ENCODE measurements around the gene CRTC3. TPM values are rescaled to one million over a fixed set of nuclear protein-coding genes. Genes with fewer than 3 reads are reported as not detected.

The CRTC3 gene
- total RNA-seq, 1 experiment from 2014 or later, result 45.0 TPM

- ChIA-PET POLR2A (no interaction called here), CTCF (no interaction called here)
- in situ Hi-C loops (cut with HindIII; ENCODE audit: low pct_unique_long_range_greater_than_20kb, low sequenced_read_pairs) (no loop called here), intact Hi-C loops (cut with micrococcal nuclease; ENCODE audit: unreplicated experiment) (no loop called here)
- BruUV-seq (replicated peaks), result no TSS peak
- Histone ChIP-seq H3K4me3 (ENCODE audit: low read depth in 2 of 2, low read length in 2 of 2) (no peak overlapping the region), H3K4me1 (ENCODE audit: control insufficient read depth, insufficient read depth, low read length) (no peaks in the 10 kb centered on the region), H3K27me3 (ENCODE audit: control insufficient read depth, insufficient read depth, low read length) (no peaks in the 10 kb centered on the region), H3K27ac (ENCODE audit: low read length) (no peak overlapping the region), H3K36me3 (ENCODE audit: control insufficient read depth, insufficient read depth, low read length) (no peaks in the 10 kb centered on the region), H3K9me3 (ENCODE audit: control insufficient read depth, insufficient read depth, low read depth, low read length) (no peaks in the 10 kb centered on the region)
- ATAC-seq (no peak), DNase-seq (ENCODE audit: low read depth, low spot score) (no peak)
- TF ChIP-seq SIN3A (IDR thresholded peaks at IDR 0.05; ENCODE audit: borderline replicate concordance, insufficient read depth, low read depth, low read length) (no peak), REST (IDR thresholded peaks at IDR 0.05; ENCODE audit: insufficient read depth in 1 of 2, low read depth in 2 of 2, low read length in 1 of 2) (no peak), CTCF (IDR thresholded peaks at IDR 0.05) (no peak), TCF7L2 (IDR thresholded peaks at IDR 0.05; ENCODE audit: low read depth, low read length) (no peak), POLR2AphosphoS5 (IDR thresholded peaks at IDR 0.05; ENCODE audit: low read depth, low read length) (no peak)
These were observed 63.9 kb downstream of the CRTC3 start for GRCh38 chr15:90593499-90594158.

GRCh38 chr15:90594301-90594738 lies 64.6 kb downstream of the CRTC3 start:
- intact Hi-C loops (cut with micrococcal nuclease; ENCODE audit: unreplicated experiment), result no loop called here
- CTCF ChIA-PET, result no interaction called here
- H3K4me1 ChIP-seq (ENCODE audit: control insufficient read depth, insufficient read depth, low read length), result no peaks in the 10 kb centered on the region
- BruUV-seq (replicated peaks), result no TSS peak
- H3K27ac ChIP-seq (ENCODE audit: low read length), result no peak overlapping the region
- in situ Hi-C loops (cut with HindIII; ENCODE audit: low pct_unique_long_range_greater_than_20kb, low sequenced_read_pairs), result no loop called here
- ATAC-seq (no peak), DNase-seq (ENCODE audit: low read depth, low spot score) (no peak)
- H3K36me3 ChIP-seq (ENCODE audit: control insufficient read depth, insufficient read depth, low read length), result no peaks in the 10 kb centered on the region
- H3K4me3 ChIP-seq (ENCODE audit: low read depth in 2 of 2, low read length in 2 of 2), result no peak overlapping the region
- no peaks in the 10 kb centered on the region for H3K27me3 ChIP-seq (ENCODE audit: control insufficient read depth, insufficient read depth, low read length)
- H3K9me3 ChIP-seq (ENCODE audit: control insufficient read depth, insufficient read depth, low read depth, low read length), result no peaks in the 10 kb centered on the region
- TF ChIP-seq POLR2AphosphoS5 (IDR thresholded peaks at IDR 0.05; ENCODE audit: low read depth, low read length), result no peak
- no peak for TF ChIP-seq SIN3A (IDR thresholded peaks at IDR 0.05; ENCODE audit: borderline replicate concordance, insufficient read depth, low read depth, low read length)
- no peak for TF ChIP-seq TCF7L2 (IDR thresholded peaks at IDR 0.05; ENCODE audit: low read depth, low read length)
- TF ChIP-seq REST (IDR thresholded peaks at IDR 0.05; ENCODE audit: insufficient read depth in 1 of 2, low read depth in 2 of 2, low read length in 1 of 2), result no peak
- no peak for TF ChIP-seq CTCF (IDR thresholded peaks at IDR 0.05)
- POLR2A ChIA-PET, result no interaction called here

All from Panc1 (cell line).